CD4-positive, alpha-beta T cell treated with Interleukin-1 beta for 1 hour (primary cell): ENCODE results near the gene RNF213.
"Not testable (repeated sequence)": the region's sequence is repeated elsewhere in the genome, so short reads cannot be mapped to it uniquely, and the experiment has no call there.

ENCODE experiments used
- DNase-seq, 2 donors: peaks; one replicate each; pipeline ENCODE4 v3.0.0-alpha.2; 2020 to 2022

RNF213 gene

DNA sequence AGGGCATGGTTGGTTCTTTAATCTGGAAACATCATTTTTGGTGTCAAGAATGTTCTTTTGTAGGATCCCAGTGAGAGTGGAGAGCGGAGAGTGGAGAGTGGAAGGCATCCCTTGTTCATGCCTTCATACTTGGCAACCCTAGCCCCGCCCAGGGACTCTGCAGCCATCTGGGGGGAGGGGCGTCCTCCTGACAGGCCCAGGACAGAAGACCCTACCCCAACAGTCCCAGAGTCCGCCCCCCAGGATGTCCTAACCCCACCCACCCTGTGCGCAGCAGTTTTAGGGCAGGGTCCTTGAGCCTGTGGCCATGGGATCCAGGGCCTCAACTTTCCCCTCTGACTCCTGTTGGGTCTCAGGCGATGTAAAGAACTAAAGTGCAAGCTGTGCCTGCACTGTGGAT, 36.0 kb upstream of the RNF213 start:
- DNase-seq, result no peak

DNA sequence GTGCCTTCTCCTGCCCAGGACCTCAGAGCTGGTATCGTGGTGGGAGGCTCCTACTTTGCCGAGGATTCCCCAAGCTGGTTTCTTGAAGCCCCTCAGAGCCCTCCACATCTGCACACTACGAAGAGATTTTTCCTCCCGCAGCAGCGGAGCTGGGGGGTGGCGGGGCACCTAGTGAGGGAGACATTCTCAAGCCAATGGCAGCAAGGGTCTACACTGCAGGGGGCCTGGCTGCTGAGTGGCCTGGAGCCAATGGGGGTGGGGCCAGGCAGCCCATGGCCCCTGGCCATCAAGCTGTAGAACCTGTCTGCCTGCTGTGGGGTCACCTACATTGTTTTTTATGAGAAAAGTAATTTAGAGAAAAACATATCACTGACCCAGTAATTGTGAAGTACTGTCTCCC, 35.4 kb upstream of the RNF213 start:
- no peak for DNase-seq

DNA sequence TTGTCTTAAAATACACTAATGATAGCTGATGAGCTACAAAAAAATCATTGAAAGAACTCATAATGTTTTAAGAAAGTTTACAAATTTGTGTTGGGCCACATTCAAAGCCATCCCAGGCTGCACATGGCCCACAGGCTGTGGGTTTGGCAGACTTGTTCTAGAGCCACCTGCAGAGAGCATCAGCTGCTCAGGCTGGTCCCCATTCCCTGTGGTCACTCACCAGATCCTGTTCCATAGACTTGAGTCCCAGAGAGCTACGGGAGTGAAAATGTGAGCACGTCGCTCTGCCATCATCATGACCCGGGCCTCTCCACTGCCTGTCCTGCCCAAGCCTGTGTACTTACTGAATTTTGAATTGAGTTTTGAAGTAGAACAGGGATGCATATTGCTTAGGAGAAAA, 33.5 kb upstream of the RNF213 start:
- no peak for DNase-seq

DNA sequence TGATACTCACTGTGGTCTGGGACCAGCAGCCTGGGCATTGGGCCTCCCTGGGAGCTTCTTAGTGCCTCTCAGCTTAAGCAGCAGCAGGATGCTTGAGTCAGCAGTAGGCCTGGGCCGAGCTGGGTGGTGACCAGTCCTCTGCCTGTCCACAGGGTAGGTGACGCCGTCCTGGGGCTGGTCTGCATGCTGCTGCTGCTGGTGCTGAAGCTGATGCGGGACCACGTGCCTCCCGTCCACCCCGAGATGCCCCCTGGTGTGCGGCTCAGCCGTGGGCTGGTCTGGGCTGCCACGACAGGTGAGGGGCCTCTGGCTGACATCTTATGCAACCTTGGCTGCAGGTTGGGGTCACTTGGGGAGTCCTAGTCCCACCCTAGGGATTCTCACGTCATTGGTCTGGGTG, 33.0 kb upstream of the RNF213 start:
- no peak for DNase-seq

DNA sequence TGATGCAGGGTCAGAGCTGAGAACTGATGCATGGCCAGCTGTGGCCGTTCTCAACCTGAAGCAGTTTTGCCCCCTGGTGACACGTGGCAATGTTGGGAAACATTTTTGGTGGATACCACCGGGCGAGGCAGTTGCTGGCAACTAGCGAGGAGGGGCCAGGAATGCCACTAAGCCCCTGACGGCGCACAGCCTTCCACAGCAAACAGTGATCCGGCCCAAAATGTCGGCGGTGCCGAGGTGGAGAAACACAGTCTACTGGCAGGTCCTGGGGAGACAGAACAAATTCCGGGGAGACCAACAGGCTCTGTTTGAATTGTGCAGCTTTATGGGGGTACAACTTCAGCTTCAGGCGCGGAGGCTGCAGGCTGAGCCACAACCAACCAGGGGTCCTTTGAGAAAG, 32.2 kb upstream of the RNF213 start:
- DNase-seq, result no peak

DNA sequence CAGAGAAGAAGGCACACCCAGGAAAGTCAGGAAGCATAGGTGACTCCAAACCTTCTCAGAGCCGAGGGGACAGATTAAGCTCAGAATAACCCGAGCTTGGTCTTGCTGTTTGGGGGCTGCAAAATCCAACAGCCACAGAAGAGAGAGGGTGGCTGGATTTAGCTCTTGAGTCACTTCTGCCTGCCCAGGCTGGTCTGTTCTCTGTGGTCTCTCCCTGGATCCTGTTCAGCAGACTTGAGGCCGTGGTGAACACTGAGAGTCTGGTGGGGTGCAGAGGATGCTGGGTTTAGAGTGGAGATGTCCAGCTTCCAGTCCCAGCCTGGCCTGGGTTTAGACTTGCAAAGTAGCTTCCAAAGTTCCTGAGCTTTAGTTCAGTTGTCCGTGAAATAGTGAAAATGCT, 31.6 kb upstream of the RNF213 start:
- DNase-seq, result no peak

DNA sequence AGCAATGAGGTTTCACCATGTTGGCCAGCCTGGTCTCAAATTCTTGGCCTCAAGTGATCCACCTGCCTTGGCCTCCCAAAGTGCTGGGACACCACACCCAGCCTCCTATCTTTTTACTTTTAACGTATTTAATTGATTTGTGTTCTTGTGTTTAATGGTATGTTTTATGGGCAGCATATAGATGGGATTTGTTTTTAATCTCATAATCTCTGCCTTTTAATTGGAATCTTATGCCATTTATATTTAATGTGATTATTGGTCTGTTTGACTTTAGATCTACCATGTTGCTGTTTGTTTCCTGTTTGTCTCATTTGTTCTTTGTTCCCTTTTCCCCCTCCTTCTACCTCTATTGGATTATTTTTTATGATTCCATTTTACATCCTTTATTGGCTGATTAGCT, 28.2 kb upstream of the RNF213 start:
- no peak for DNase-seq

DNA sequence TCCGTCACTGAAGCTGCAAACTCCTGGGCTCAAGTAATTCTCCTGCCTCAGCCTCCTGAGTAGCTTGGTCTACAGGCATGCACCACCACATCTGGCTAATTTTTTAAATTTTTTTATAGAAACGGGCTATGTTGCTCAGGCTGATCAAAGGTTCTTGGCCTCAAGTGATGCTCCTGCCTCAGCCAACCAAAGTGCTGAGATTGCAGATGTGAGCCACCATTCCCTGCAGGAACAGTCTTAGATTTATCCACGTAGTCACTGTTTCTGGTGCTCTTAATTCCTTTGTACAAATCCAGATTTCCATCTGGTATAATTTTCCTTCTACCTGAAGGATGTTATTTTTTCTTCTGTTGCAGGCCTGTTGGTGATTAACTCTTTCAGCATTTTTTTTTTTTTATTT, 27.4 kb upstream of the RNF213 start:
- no peak for DNase-seq

DNA sequence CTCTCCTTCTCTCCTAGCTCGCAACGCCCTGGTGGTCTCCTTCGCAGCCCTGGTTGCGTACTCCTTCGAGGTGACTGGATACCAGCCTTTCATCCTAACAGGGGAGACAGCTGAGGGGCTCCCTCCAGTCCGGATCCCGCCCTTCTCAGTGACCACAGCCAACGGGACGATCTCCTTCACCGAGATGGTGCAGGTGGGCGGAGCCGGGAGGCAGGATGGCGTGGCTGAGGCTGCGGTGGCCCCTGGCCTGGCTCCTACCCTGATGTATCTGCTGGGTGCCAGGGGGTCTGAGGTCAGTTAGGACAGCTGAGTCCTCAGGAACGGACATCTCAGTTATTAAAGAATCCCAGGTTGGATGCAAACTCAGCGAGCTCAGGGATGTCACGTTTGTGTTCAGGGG, 23.7 kb upstream of the RNF213 start:
- no peak for DNase-seq

DNA sequence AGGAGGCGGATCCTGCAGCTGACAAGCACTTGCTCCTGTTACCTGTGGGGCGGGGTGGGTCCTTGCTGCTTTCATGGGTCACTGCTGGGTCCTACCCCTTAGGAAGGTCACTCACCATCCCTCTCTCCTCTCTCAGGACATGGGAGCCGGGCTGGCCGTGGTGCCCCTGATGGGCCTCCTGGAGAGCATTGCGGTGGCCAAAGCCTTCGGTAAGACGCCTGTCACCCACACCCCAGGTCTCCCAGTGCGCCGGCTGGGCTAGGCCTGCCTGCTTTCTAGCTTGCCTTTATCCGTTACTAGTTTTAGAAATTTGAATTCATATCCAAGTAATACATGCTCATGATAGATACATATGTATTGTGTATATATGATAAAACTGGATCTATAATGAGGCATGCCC, 23.3 kb upstream of the RNF213 start:
- DNase-seq, result no peak

DNA sequence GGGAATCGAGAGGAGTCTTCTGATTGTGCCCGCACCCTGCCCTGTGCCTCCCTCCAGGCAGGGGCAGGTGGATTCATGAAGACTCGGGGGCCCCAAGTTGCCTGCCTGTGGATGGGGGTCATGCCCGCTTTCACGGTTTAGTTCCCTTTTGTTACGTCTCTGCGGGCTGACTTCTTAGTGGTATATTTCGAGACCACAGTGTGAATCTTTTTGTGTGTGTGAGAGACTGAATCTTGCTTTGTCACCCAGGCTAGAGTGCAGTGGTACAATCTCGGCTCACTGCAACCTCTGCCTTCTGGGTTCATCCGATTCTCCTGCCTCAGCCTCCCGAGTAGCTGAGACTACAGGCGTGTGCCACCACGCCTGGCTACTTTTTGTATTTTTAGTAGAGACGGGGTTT, 18.1 kb upstream of the RNF213 start:
- no peak for DNase-seq

DNA sequence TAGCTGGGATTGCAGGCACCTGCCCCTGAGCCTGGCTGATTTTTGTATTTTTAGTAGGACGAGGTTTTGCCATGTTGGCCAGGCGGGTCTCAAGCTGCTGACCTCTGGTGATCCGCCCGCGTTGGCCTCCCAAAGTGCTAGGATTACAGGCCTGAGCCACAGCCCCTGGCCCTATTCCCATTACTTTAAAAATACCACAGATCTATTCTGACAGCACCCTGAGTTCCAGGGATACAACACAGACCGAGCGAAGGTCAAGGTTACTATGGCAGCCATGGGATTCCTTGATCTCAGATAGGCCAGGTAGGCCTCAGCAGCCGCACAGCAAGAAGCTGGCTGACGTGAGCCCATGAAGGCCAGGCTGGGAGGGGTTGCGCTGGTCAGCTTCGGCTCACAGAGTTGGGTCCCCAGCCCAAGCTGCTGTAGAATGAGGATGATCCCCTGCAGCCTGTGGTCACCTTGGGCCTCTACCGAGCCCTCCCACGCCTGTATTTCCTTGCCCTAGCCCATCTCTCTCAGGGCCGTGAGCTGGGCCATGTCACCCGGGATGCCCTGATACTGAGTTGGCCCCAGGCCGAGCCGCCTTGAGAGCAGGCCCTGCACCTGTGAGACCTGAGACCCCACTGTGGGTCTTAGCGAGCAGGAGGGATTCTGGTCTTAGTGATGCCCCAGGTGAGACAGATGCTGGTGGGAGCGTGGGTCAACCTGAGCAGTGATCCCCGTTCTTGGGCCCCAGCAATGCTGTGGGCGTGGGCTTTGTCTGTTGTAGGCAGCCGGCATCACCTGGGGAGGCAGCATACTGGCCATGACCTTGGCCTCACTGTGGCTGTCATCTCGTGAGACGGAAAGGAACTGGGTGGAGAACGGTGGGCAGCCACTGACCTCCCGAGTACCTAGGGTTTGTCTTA, 16.9 kb upstream of the RNF213 start:
- DNase-seq, result no peak

DNA sequence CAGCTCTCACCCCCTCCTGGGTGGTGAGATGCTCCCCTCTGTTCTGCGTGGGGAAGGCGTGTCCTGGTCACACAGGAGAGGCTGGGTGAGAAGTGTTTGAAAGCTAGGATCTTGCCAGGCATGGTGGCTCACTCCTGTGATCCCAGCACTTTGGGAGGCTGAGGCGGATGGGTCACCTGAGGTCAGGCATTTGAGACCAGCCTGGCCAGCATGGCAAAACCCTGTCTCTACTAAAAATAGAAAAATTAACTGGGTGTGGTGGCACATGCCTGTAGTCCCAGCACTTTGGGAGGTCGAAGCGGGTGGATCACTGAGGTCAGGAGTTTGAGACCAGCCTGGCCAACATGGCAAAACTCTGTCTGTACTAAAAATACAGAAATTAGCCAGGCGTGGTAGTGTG, 16.2 kb upstream of the RNF213 start:
- not testable (repeated sequence) for DNase-seq

DNA sequence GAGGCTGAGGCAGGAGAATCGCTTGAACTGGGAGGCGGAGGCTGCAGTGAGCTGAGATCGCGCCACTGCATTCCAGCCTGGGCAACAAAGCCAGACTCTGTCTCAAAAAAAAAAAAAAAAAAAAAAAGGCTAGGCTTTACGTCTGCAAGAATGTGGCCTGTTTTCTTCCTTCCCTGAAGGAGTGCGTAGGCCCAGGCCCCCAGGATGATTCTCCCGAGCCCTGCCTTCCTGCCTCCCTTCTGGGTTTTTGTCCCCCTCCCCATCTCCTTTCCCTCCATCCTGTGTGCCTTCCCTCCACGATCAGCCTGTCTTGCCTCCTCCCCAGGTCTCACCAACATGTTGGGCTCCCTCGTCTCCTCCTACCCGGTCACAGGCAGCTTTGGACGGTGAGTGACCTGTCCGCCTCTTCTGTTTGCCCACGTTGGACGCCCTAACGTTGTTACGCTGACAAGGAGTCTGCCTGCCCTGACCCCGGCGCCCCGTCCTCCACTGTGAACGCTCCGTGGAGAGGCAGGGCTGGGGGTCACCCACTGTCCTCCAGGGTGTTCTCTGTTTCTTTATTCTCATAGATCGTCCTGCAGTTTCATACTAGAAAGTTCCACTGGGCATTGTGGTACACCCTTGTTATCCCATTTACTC, 15.7 kb upstream of the RNF213 start:
- DNase-seq, result no peak

DNA sequence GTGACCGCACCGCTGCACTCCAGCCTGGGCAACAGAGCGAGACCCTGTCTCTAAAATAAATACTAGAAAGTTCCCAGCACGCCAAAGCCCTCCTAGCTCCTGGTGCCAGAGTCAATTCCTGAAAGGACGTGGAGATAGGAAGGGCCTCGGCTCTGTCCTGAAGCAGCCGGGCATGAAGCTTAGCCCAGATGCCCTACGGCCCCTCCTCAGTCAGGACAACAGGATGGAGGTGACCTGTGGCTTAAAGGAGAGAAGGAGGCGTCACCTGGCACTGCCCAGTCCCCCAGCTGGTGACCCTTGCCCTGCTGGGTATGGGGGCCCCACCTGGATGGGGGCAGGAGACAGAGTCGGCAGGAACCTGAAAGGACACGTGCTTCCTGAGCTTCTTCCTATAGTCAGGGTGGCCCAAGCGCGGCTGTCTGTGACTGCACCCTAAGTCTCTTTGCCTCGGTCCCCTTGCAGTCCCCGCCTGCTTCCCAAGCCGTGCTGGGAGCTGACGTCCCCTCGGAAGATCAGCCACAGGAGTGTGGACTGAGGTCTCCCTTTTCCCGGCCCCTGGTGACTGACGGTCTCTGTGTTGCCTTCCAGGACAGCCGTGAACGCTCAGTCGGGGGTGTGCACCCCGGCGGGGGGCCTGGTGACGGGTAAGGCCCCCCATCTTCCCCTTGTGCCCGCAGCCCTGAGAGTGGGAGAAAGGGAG, 14.9 kb upstream of the RNF213 start:
- DNase-seq, result no peak

DNA sequence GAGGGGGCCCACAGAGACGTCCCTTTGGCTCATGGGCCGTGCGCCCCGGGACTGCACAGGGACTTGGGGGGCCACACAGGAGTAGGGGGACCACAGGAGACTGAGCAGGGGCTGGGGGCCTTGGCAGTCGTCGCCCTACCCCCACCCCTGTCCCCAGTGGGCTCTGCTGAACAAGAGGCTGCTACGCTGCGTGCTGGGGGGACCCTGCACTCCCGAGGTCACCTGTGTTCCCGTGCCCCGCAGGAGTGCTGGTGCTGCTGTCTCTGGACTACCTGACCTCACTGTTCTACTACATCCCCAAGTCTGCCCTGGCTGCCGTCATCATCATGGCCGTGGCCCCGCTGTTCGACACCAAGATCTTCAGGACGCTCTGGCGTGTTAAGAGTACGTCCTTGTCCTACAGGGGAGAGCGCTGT, 14.4 kb upstream of the RNF213 start:
- DNase-seq, result no peak

DNA sequence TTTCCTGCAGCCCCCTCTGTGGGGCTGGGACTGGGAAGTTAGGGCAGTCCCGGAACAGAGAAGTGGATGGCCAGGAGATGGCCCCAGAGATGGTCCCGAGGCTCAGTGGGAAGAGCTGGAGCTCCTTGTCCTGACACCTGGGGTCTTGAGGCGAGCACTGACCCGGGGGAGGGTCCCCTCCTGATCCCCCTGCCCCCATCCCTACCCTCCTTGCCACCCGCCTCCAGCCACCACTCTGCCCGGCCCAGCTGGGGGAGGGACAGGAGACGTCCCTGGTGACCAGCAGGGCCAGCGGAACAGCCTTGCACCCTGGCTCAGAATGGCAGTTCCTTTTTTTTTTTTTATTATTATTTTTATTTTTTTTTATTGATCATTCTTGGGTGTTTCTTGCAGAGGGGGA, 13.9 kb upstream of the RNF213 start:
- no peak for DNase-seq

DNA sequence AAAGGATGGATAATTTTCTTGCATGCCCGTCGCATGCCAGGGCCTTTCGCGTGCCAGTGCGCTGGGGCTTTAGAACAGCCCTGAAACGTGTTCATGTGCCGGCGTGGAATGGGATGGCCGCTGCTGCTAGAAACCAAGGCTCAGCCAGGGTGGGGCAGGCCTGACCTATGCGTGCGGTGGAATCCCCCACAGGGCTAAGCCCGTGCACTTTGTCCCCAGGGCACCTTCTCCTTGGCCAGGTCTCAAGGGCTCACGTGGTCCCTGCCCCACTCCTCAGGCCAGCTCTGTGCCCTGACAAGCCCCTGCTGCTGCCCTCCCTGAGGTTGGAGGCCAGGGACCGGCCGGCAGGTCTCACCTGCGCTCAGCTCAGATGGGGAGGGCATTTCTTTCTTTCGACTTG, 13.1 kb upstream of the RNF213 start:
- DNase-seq, result no peak

DNA sequence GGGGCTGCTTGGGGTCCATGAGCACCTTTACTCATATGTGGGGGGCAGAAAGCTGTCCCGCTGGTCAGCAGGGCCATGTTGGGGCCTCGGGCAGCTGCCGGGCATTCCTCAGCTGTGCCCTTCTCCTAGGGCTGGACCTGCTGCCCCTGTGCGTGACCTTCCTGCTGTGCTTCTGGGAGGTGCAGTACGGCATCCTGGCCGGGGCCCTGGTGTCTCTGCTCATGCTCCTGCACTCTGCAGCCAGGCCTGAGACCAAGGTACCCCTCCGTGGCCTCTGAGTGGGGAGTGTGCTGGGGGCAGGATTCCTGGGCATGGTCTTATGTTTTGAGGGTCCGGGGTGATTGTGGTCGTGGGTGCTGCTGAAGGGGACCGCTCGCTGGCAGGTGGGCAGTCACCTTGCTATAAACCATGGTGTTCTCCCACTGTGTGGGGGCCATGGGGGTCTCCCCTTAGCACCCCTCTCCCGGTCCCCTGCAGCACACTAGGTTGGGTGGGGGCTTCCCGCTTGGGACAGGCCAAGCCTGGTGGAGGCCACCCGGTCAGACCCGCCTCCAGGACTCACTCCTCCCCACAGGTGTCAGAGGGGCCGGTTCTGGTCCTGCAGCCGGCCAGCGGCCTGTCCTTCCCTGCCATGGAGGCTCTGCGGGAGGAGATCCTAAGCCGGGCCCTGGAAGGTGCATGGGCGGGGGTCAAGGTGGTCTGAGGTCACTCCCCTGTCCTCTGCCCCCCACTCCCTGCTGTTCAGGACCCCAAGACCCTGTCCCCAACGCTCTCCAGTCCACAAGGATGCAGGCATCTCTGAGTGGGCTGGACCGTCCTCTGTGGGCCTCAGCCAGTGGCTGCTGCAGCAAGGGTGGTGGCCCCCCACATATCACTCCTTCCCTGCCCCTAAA, 12.4 kb upstream of the RNF213 start:
- no peak for DNase-seq

DNA sequence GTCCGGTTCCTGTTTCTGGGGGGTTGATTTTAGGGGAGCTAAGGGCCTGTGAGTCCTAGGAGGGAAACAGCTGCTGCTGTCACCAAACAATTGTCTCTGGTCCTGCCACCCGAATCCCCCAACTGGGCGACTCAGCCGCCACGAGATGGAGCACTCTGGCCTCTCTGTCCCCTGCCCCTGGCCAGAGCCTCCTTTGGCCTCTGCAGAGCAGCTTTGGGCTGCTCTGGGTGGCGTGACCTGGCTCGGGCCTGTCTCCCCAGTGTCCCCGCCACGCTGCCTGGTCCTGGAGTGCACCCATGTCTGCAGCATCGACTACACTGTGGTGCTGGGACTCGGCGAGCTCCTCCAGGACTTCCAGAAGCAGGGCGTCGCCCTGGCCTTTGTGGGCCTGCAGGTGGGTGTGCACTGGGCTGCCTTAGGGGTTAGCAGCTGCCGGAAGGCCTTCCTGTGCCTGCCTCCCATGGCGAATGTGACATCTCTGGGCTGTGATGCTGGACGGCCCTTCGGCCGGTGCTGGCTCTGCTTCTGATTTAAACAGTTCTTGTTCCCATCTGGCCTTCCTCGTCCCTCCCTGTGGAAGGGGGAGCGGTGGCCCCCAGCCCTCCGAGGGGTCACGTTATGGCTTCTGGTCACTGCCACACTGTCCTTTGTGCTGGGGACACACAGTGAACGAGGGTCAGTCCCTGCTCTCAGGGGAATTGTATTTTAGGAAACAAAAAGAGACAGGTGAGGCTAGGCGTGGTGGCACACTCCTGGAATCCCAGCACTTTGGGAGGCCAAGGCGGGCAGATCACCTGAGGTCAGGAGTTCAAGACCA, 11.6 kb upstream of the RNF213 start:
- no peak for DNase-seq

DNA sequence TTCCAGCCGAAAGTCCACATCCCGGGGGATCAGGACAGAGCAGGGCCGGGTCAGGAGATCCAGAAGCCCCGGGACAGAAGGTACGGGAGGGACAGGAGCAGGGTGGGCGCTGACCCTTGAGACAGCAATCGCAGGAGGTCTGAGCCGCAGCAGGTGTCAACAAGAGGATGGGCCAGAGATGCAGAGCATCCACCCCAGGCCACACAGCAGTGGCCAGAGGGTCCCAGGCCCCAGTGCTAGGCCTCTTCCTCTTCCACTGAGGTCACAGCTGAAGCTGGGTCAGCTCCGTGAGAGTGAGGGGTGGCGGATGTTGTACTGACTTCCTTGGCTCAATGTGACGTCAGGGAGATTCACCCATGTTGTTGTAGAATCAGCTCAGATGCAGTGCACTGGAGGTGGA, 8.7 kb upstream of the RNF213 start:
- DNase-seq, result no peak

DNA sequence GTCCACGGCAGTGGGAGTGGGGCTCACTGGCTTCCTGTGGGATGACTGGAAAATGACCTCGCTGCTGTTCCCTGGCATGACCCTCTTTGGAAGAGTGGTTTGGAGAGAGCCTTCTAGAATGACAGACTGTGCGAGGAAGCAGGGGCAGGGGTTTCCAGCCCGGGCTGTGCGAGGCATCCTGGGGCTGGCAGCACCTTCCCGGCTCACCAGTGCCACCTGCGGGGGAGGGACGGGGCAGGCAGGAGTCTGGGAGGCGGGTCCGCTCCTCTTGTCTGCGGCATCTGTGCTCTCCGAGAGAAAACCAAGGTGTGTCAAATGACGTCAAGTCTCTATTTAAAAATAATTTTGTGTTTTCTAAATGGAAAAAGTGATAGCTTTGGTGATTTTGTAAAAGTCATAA, 7.8 kb upstream of the RNF213 start:
- peak; percentile 85 to 86 for DNase-seq
